PC-9 (cell line): ENCODE measurements around the gene KDM6A.

ENCODE experiments used
- EZH2 ChIP-seq: fragments of 200-600 bp; sonication (generic); IDR thresholded peaks from 2 replicates; pipeline ENCODE4 v1.8.0; 2017; ENCODE audit warnings: antibody characterized with exemption, low read depth
- TF ChIP-seq, protein P1 (sequence below): fragments of 200-600 bp; sonication (generic); conservative IDR thresholded peaks from 2 replicates; pipeline ENCODE4 v1.6.1; 2017; ENCODE audit warnings: mixed run types, antibody characterized with exemption, mild to moderate bottlenecking, moderate library complexity

DNA sequence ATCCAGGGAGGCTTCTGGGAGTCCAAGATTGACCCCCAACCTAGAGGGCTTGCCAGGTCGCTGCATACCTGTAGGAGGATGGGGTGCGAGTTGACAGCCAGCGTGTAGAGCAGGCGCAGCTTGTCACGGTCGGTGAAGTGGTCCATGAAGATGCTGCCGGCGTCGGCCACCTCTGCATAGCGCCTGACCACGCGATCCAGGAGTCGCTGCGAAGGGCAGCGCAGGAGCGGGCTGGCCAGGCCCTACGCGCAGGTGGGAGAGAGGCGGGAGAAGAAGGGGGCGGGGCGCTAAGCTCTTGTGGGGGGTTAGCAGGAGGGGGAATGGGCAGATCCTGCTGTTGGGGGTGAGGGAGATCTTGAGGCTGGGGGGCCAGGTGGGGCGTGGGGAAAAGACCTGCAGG, 284.7 kb downstream of the KDM6A start:
- TF ChIP-seq, protein P1, sequence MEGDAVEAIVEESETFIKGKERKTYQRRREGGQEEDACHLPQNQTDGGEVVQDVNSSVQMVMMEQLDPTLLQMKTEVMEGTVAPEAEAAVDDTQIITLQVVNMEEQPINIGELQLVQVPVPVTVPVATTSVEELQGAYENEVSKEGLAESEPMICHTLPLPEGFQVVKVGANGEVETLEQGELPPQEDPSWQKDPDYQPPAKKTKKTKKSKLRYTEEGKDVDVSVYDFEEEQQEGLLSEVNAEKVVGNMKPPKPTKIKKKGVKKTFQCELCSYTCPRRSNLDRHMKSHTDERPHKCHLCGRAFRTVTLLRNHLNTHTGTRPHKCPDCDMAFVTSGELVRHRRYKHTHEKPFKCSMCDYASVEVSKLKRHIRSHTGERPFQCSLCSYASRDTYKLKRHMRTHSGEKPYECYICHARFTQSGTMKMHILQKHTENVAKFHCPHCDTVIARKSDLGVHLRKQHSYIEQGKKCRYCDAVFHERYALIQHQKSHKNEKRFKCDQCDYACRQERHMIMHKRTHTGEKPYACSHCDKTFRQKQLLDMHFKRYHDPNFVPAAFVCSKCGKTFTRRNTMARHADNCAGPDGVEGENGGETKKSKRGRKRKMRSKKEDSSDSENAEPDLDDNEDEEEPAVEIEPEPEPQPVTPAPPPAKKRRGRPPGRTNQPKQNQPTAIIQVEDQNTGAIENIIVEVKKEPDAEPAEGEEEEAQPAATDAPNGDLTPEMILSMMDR, result no peak
- no peak for TF ChIP-seq EZH2
